Measurements from ENCODE around the gene MAT1A. TPM values are rescaled to one million over a fixed set of nuclear protein-coding genes. Genes with fewer than 3 reads are reported as not detected.
"Not testable (repeated sequence)": the region's sequence is repeated elsewhere in the genome, so short reads cannot be mapped to it uniquely, and the experiment has no call there.

Gene MAT1A
- total RNA-seq, 1 donor from 2014 or later = not detected

GRCh38 chr10:80319318-80319717 lies 29.9 kb upstream of the MAT1A start:
- Mint-ChIP-seq H3K9me3 (ENCODE audit: unreplicated experiment) (no peaks in the 10 kb centered on the region), H3K36me3 (ENCODE audit: unreplicated experiment) (no peaks in the 10 kb centered on the region), H3K27ac (ENCODE audit: unreplicated experiment) (no peak overlapping the region), H3K27me3 (ENCODE audit: unreplicated experiment) (no peaks in the 10 kb centered on the region), H3K4me1 (ENCODE audit: low read depth, unreplicated experiment) (peaks cover 4% of the 10 kb centered on the region), H3K4me3 (ENCODE audit: unreplicated experiment) (no peak overlapping the region)
- DNase-seq = no peak
- TF ChIP-seq, protein P1, sequence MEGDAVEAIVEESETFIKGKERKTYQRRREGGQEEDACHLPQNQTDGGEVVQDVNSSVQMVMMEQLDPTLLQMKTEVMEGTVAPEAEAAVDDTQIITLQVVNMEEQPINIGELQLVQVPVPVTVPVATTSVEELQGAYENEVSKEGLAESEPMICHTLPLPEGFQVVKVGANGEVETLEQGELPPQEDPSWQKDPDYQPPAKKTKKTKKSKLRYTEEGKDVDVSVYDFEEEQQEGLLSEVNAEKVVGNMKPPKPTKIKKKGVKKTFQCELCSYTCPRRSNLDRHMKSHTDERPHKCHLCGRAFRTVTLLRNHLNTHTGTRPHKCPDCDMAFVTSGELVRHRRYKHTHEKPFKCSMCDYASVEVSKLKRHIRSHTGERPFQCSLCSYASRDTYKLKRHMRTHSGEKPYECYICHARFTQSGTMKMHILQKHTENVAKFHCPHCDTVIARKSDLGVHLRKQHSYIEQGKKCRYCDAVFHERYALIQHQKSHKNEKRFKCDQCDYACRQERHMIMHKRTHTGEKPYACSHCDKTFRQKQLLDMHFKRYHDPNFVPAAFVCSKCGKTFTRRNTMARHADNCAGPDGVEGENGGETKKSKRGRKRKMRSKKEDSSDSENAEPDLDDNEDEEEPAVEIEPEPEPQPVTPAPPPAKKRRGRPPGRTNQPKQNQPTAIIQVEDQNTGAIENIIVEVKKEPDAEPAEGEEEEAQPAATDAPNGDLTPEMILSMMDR (IDR thresholded peaks at IDR 0.05; ENCODE audit: partially characterized antibody, unreplicated experiment) = no peak

GRCh38 chr10:80318742-80319141 lies 29.3 kb upstream of the MAT1A start:
- DNase-seq = no peak
- Mint-ChIP-seq H3K9me3 (ENCODE audit: unreplicated experiment) (no peaks in the 10 kb centered on the region), H3K36me3 (ENCODE audit: unreplicated experiment) (no peaks in the 10 kb centered on the region), H3K4me1 (ENCODE audit: low read depth, unreplicated experiment) (no peaks in the 10 kb centered on the region), H3K27me3 (ENCODE audit: unreplicated experiment) (no peaks in the 10 kb centered on the region), H3K4me3 (ENCODE audit: unreplicated experiment) (no peak overlapping the region), H3K27ac (ENCODE audit: unreplicated experiment) (no peak overlapping the region)
- TF ChIP-seq, protein P1 (IDR thresholded peaks at IDR 0.05; ENCODE audit: partially characterized antibody, unreplicated experiment) = no peak

GRCh38 chr10:80315391-80315790 lies 25.9 kb upstream of the MAT1A start:
- TF ChIP-seq, protein P1 (IDR thresholded peaks at IDR 0.05; ENCODE audit: partially characterized antibody, unreplicated experiment) = no peak
- H3K36me3 Mint-ChIP-seq (ENCODE audit: unreplicated experiment) = no peaks in the 10 kb centered on the region
- H3K27me3 Mint-ChIP-seq (ENCODE audit: unreplicated experiment) = no peaks in the 10 kb centered on the region
- no peak for DNase-seq
- no peak overlapping the region for H3K27ac Mint-ChIP-seq (ENCODE audit: unreplicated experiment)
- H3K9me3 Mint-ChIP-seq (ENCODE audit: unreplicated experiment) = no peaks in the 10 kb centered on the region
- no peak overlapping the region for H3K4me3 Mint-ChIP-seq (ENCODE audit: unreplicated experiment)
- H3K4me1 Mint-ChIP-seq (ENCODE audit: low read depth, unreplicated experiment) = no peaks in the 10 kb centered on the region

- Mint-ChIP-seq H3K27me3 (ENCODE audit: unreplicated experiment) (no peaks in the 10 kb centered on the region), H3K4me1 (ENCODE audit: low read depth, unreplicated experiment) (no peaks in the 10 kb centered on the region), H3K27ac (ENCODE audit: unreplicated experiment) (no peak overlapping the region), H3K9me3 (ENCODE audit: unreplicated experiment) (no peaks in the 10 kb centered on the region), H3K4me3 (ENCODE audit: unreplicated experiment) (no peak overlapping the region), H3K36me3 (ENCODE audit: unreplicated experiment) (no peaks in the 10 kb centered on the region)
- no peak for DNase-seq
- TF ChIP-seq, protein P1 (IDR thresholded peaks at IDR 0.05; ENCODE audit: partially characterized antibody, unreplicated experiment) = no peak
Measured at GRCh38 chr10:80313523-80313922, 24.1 kb upstream of the MAT1A start.

DNA sequence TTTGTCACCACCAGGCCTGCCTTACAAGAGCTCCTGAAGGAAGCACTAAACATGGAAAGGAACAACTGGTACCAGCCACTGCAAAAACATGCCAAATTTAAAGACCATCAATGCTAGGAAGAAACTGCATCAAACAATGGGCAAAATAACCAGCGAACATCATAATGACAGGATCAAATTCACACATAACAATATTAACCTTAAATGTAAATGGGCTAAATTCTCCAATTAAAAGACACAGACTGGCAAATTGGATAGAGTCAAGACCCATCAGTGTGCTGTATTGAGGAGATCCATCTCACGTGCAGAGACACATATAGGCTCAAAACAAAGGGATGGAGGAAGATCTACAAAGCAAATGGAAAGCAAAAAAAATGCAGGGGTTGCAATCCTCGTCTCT lies 16.5 kb upstream of the MAT1A start:
- DNase-seq; H3K4me3 Mint-ChIP-seq (ENCODE audit: unreplicated experiment); H3K9me3 Mint-ChIP-seq (ENCODE audit: unreplicated experiment); H3K27me3 Mint-ChIP-seq (ENCODE audit: unreplicated experiment); H3K27ac Mint-ChIP-seq (ENCODE audit: unreplicated experiment); H3K4me1 Mint-ChIP-seq (ENCODE audit: low read depth, unreplicated experiment): not testable (repeated sequence)
- peaks cover 11% of the 10 kb centered on the region for H3K36me3 Mint-ChIP-seq (ENCODE audit: unreplicated experiment)

DNA sequence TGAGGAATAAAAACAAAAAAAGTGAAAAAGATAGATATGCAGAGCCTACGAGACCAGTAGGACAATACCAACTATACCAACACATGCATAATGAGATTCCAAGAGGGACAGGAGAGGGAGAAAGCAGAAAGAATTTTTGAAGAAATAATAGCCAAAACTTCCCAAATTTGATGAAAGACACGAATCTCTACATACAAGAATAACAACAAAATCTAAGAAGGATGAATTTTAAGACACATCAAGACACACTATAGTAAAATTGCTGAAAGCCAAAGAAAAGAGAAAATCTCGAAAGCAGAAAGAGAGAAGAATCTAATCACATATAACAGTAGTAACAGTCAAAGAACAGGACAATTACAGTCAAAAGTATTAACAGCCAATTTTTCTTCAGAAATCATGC lies 7.5 kb upstream of the MAT1A start:
- no peak for DNase-seq
- Mint-ChIP-seq H3K4me1 (ENCODE audit: low read depth, unreplicated experiment) (no peaks in the 10 kb centered on the region), H3K27ac (ENCODE audit: unreplicated experiment) (no peak overlapping the region), H3K4me3 (ENCODE audit: unreplicated experiment) (no peak overlapping the region), H3K9me3 (ENCODE audit: unreplicated experiment) (no peaks in the 10 kb centered on the region), H3K27me3 (ENCODE audit: unreplicated experiment) (no peaks in the 10 kb centered on the region), H3K36me3 (ENCODE audit: unreplicated experiment) (no peaks in the 10 kb centered on the region)
- TF ChIP-seq, protein P1 (IDR thresholded peaks at IDR 0.05; ENCODE audit: partially characterized antibody, unreplicated experiment) = no peak

Data from glutamatergic neuron (in vitro differentiated cells).